ENCODE measurements around the gene SCMH1.
A peak's percentile ranks its signal among the peaks of the same experiment; 100 is the strongest.
"Not testable (repeated sequence)": the region's sequence is repeated elsewhere in the genome, so short reads cannot be mapped to it uniquely, and the experiment has no call there.

Gene SCMH1

DNA sequence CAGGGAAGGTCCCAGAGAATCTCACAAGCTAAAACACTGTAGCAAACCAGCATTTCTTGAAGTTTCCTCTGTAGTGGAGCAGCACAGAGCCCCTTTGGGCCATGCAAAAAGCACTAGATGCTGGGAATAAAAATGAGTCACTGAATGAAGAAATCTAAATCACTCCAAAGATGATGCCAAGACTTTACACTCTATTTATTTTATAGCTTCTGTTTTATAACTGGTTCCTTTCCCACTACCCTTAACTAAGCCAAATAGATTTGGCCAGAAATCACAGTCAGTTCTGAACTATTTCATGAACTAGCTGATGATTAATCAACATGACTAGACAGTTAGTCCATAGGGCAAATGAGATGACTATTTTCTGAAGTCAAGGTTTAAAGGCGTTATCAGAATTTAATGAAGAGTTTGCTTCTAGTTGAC lies 89.5 kb downstream of the SCMH1 start:
- no peak for DNase-seq
- ATAC-seq = no peak

DNA sequence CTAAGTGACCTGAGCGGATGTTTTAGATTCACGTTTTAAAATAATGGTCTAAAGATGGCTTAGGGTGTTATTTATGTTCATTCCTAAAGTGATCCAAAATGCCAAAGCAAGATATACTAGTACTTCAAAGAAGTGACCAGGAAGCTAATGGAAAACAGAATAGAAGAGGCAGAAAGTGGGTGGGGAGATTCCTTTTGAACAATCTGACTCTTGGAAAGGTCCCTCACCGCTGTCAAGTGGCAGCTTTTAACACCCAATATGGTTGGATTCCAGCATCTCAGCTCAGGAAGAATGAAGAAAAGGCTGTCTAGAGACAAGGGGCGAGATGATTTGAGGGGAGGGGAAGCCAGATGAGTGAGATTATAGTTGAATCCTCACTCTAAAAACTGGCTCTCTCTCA lies 90.3 kb downstream of the SCMH1 start:
- ATAC-seq (no peak), DNase-seq (no peak)

DNA sequence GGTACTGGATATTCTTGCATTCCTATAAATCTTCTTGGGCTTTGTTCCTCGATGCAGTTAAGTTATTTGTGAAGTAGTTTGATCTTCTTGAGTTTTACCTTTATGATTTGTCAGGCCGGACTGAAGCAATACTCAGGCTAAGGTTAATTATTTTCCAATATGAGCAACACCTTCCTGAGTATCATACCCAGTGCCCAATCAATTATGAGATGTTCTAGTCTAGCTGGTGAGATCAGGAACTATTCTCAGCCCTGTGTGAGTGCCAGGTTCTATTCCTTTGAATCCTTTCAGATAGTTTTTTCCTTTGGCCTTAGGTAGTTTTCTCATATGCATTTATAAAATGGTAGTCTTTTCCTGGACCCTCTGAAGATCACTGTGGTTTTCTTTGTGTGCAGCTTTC lies 92.5 kb downstream of the SCMH1 start:
- no peak for DNase-seq
- no peak for ATAC-seq

DNA sequence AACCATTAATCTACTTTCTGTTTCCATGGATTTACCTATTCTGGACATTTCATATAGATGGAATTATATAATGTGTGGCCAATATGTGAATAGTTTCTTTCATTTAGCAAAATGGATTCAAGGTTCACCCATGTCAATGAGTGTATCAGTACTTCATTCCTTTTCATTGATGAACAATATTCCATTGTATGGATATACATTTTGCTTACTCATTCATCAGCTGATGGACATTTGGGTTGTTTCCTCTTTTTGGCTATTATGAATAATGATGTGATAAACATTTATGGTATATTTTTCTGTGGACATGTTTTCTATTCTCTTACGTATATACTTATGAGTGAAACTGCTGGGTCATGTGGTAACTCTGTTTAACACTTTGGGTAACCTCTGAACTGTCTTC lies 97.8 kb downstream of the SCMH1 start:
- ATAC-seq = no peak
- DNase-seq = no peak

DNA sequence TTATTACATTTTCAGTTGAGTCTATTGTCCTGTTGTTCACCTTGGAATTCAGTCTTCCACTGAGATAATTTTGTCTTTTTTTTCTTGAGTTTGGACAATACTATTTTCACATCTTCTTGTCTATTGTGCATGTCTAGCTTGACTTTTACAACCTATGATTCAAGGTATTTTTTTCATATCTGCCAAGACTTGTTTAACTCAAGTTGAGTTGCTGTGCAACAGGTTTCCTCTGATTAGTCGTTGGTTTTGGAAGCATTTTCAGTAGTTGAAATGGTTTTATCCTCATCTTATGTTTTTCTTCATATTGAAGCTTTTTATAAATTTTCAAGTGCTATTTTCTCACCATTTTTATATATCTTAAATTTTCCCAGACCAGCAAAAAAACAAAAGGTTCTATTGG lies 103.6 kb downstream of the SCMH1 start:
- no peak for ATAC-seq
- DNase-seq = no peak

DNA sequence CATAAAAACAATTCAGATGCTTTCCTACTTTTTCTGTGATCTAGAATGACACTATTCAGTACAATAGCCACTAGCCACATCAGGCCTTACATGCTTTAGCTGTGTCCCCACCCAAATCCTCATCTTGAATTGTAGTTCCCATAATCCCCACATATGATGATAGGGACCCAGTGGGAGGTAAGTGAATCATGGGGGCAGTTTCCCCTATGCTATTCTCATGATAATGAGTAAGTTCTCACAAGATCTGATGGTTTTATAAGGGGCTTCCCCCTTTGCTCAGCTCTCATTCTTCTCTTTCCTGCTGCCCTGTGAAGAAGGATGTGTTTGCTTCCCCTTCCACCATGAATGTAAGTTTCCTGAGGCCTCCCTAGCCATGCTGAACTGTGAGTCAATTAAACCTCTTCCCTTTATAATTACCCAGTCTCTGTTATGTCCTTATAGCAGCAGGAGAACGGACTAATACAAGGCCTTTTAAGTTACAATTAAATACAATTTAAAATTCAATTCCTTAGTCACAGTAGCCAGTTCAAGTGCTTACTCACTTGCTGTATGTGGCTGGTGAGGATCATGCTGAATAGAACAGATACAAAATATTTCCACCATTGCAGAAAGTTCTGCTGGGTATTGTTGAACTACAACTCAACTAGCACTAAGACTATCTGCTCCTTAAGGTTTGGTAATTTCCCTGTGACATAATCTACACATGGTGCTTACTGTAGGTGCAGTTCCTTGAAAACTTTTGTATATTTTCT lies 106.7 kb downstream of the SCMH1 start:
- ATAC-seq (peak; percentile 55), DNase-seq (no peak)

DNA sequence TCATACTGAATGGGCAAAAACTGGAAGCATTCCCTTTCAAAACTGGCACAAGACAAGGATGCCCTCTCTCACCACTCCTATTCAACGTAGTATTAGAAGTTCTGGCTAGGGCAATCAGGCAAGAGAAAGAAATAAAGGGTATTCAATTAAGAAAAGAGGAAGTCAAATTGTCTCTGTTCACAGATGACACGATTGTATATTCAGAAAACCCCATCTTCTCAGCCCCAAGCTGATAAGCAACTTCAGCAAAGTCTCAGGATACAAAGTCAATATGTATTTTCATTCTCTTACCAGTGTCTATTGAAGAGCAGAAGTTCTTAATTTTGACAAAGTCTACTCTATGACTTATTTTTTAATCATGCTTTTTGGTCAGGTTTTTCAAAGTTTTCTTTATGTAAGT lies 107.8 kb downstream of the SCMH1 start:
- not testable (repeated sequence) for ATAC-seq, DNase-seq

DNA sequence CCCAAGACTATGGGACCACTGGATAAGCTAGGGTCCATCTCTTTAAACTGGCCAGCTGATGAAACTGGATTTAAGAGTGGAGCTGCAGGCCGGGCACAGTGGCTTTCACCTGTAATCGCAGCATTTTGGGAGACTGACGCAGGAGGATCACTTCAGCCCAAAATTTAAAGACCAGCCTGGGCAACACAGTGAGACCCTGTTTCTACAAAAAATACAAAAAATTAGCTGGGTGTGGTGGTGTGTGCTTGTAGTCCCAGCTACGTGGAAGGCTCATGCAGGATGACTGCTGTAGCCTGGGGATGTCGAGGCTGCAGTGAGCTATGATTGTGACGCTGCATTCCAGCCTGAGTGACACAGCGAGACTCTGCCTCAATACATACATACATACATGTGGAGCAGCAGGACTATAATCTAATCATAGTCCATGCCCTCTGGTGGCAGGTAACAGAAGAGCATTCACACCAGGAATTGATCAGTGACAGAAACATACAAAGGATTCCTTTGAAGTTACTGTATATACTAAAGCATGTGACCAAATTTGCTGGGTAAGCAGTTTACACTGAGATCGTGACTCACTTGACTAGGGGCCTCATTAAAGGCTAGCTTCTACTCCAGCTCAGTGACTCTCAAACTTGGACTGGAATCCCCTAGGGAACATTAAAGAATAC lies 119.1 kb downstream of the SCMH1 start:
- DNase-seq (no peak), ATAC-seq (peak; percentile 49)

DNA sequence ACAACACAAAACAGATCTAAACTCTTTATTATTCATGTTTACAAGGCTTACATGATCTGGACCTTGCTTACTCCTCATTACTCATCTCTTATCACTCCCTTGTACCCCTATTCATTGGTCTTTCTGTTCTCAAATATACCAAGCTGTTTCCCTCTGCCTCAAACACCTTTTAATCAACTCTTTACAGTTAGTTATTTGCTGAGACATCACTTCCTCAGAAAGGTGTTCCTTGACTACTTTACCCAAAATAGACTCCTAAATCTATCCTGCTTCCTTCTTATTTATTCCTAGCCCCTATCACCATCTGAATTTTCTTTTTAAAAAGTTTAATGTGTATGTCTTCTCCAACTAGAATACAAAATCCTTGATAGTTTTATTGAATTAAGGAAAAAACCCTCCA lies 120.0 kb downstream of the SCMH1 start:
- ATAC-seq (no peak), DNase-seq (no peak)

DNA sequence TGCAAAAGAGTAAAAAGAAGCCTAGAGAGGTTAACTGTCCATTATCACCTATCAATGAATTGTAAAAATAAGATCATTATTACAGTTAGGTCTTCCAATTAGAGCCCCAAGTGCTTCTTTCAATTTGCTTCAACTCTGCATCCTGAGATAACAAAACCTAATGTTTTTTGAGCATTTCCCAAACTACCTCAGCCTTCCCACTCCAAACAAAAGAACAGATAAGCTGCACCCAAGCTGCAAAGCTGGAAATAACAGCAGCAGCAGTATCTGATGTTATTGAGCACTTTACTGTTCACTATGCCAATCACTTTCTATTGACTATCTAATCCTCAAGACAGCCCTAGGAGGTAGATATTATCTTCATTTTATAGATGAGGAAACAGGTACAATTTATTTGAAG lies 123.5 kb downstream of the SCMH1 start:
- ATAC-seq (no peak), DNase-seq (no peak)

DNA sequence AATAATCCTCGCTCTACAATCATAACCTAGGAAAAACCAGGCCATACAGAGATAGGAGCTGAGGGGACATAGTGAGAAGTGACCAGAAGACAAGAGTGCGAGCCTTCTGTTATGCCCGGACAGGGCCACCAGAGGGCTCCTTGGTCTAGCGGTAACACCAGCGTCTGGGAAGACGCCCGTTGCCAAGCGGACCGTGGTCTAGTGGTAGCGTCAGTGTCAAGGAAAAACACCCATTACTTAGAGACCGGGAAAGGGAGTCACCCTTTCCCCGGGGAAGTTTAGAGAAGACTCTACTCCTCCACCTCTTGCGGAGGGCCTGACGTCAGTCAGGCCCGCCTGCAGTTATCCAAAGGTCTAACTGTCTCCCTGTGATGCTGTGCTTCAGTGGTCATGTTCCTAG lies 124.9 kb downstream of the SCMH1 start:
- DNase-seq, ATAC-seq: not testable (repeated sequence)

DNA sequence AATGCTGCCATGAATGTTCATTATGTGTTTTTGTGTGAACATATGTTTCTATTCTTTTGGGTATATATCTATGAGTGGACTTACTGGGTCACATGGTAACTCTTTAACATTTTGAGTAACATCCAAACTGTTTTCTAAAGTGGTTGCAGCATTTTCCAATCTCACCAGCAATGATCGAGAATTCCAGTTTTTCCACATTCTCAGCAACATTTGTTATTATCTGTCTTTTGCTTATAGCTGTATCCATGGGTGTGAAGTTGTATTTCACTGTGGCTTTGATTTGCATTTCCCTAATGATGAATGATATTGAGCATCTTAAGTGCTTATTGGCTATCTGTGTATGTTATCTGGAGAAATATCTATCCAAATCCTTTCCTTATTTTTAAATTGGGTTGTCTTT lies 131.4 kb downstream of the SCMH1 start:
- DNase-seq (no peak), ATAC-seq (no peak)

DNA sequence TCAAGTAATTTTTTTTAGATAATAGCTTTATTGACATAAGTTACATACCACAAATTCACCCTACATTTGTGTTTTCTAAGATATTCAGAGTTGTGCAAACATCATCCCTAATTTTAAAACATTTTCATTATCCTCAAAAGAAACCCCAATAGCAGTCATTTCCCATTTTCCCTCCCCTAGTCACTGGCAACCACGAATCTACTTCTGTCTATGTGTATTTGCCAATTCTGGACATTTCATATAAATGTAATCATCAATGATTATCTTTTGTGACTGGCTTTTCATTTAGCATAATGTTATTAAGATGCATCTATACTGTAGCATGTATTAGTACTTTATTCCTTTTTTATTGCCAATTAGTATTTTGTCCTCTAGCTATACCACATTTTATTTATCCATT lies 131.8 kb downstream of the SCMH1 start:
- DNase-seq (no peak), ATAC-seq (no peak)

DNA sequence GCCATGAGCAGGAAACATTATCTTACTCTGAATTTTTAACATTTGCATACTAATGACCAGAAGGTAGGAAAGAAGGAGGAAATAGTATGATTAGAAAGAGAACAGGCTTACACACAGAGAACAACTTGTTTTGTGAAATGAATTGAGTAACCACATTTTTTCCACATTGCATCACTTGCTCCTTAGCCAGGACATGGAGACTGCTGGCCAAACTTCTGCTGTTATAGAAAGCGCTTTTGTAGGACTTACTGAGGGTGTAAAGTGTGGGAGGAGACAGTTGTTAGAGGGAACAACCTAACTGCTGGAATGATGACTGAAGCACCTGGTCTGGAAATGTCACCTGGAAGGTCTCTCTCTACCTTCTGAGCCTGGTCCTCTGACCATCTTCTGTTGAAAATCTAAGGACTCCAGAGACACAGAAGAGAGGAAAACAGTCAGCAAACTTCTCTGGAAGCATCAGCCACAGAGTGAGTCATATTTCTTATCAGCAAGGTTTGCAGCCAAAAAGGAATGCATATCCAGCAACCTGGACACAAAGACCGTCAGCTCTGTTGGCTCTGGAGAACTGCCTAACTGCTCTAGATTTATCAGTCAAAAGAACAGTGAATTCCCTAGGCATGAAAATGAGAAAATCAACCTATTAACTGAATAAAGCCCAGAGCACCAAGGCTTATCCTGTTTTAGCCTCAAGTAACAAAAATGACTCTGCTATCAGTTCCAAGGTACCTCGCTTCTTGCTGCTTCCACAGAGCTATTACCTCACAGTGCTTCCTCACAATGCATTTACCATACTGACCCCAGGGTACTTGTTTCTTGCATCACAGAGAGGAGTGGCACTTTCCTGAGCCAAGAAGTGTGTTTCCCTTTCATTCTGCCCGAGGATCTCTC lies 132.6 kb downstream of the SCMH1 start:
- DNase-seq (no peak), ATAC-seq (no peak)

DNA sequence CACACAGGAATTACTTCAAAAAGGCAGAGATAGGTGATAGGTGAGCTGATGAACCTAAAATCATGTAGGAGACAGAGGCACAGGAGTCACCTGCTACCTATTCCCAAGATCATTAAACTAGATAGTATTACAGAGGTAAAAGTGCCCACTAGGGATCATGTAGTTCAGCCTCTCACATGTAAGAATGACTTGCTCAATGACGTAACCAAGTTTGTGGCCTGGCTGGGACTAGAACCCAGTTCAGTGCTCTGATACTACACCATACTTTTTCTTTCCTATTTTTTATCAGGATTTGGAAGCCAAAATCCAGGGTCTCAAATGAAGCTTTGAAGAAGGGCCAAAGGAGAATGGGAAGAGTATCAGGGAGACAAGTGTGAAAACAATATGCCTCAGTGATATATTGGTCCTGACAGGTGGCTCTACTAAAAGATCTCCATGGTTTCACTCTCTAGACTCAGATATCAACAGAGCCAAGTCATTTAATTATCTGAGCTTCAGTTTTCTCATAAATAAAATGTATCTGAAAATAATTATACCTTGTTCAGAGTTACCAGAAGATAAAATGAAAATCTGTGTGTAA lies 133.3 kb downstream of the SCMH1 start:
- no peak for ATAC-seq
- DNase-seq = no peak

DNA sequence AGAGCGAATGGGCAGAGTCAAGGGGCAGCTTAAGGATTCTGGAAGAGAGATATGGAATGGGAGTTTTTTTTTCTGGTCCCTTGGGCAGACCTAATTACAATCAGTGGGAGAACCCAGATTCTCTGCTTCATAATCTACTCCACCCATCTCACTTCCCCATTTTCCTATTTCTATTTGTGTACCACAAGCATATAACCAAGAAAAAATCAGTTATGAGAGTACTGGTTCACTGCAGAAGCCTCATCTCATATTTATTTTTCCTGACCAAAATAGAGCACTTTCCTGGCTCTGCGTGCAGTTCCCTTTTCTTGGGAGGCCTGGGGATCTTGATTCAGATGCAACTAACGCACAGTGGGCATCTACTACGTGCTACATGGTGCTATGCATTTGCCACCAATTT lies 138.3 kb downstream of the SCMH1 start:
- ATAC-seq = no peak
- DNase-seq = no peak

DNA sequence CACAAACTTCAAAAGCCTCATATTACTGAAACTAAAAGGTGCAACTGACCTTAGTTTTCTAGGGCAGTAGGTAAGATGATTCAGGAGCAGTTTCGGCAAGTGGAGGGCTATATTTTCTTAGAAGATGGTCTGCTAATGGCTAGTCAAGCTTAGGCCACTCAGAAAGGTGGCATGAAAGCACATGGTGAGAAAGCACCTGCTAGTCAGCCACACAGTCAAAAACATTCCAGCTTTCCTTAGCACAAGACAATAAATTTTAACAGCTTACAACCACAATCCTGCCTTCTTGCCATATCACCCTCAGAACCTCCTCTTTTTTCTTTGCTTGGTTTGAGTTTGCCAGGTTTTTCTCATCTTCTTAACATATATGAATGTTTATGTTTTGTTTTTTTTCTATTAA lies 139.5 kb downstream of the SCMH1 start:
- DNase-seq = no peak
- no peak for ATAC-seq

DNA sequence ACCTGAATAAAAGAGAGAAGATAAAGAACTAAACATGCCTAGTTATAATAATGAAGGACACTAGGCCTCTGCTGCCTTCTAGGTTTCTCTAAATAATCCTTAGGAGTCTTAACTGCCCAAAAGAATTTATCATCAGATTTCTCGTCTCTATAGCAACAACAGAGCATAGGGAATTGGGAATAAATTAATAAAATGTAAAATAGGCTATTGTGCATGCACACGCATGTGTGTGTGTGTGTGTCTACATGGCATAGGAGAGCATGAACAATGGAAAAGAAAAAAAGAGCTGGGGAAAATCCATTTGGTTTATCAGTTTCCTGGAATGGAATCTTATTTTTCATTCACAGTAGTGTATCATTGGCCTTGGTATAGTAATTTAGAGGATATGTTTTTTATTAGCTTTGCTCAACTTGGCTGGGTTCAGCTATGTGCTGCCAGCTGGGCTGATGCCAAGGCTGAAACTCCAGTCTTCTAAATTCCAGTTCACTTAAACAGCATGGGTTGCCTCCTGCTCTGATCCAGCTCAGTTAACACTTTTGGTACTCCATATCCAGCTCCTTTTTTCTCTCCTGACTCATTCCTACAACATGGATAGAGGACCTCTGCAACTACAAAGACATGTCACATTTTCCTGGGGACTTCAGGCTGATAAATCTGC lies 140.0 kb downstream of the SCMH1 start:
- no peak for ATAC-seq
- DNase-seq = no peak

DNA sequence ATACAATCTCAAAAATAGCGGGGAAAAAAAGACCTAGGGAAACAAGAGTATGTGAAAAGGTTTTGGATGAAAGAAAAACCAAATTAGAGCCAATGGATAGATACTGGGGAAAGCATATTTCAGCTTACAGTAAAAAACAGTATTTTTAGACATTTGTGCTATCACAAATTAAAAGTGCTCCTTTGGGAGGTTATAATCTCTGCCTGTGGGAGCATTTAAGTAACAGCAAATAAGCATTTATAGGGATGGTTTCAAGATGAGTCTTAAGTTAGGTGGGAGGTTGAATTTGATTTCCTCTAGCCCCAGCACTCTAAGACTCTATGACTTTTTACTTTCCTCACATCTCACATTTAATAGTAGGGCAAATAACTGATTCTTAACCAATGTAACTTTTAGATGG lies 141.0 kb downstream of the SCMH1 start:
- no peak for ATAC-seq

DNA sequence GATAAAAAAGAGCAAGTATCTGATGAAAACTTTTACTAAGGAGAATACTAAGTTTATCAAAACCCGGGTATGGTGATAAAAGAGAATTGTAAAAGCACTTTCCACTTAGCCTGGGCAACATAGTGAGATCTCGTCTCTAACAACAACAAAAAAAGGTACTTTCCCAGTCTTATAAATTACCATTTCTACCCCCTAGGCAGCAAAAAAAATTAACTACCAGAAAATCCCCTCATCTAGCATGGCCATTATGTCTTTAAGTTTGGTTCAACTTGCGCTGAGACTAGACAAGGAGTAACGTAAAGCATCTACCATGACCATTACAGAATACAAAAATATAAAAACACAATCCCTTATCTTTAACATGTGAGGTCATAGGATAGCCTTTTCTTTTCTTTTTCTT lies 141.9 kb downstream of the SCMH1 start:
- DNase-seq = no peak
- ATAC-seq = no peak

More for the DNA sequence above, 141.0 kb downstream of the SCMH1 start:
- no peak for DNase-seq

DNA sequence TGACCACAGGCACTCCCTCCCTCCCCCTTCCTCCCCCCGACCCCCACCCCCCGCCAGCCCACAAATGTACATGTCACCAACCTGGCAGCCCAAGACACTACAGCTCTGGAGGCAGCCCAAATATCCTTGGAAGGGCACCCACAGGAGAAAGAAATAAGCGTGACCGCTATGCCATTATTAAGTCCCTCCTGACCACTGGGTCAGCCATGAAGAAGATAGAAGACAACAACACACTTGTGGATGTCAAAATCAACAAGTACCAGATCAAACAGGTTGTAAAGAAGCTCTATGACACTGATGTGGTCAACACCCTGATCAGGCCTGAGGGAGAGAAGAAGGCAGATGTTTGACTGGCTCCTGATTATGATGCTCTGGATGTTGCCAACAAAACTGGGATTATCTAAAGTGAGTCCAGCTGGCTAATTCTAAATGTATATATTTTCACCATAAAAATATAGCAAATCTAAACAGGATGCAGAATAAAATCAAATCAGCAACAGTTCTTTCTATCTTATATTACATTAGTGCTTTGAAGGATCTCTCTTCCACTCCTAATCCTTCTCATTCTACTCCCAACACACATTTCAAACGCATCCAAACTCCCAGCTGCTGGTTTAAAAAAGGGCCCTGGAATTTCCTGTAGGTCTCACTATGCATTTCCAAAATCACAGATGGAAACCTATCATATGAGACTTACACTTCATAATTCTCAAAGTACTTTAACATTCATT lies 143.2 kb downstream of the SCMH1 start:
- ATAC-seq = no peak
- no peak for DNase-seq

Data from stimulated activated naive CD8-positive, alpha-beta T cell treated with anti-CD3 and anti-CD28 coated beads, Interleukin-15, Interleukin-2, amounts not matched to agents 100 U/mL and 50 U/mL, for 24 hours (primary cell).